ENCODE results near the gene CREBRF.

Gene CREBRF

DNA sequence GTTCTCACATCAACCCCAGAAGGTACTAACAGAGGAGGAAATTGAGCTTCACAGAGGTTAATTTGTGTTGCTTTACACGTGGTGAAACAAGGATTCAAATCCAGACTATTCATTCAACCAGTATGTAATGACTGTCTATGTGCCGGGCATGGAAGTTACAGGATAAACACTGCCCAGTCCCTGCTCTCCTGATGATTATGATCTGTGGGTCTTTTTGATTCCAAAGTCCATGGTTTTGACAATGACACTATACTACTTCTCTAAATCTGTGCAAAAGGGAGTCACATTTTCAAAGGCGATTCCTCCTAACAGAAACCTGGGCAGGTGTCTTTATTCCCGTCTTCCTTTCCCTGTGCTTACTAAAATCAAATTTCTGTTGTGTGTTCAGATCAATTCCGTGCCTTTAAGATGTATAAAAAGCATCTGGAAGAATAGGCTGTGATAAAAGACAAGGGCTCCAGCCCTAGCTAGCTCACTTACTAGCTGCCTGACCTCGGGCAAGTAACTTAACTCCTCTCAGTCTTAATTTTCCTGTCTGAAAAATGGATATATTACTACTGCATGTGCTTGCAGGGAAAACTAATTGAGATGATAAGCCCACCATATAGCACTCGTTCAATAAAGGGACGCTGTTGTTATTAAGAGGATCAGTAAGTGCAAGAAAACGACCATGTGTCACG is 970 bp upstream of the CREBRF start:
- TF ChIP-seq GATA2 (IDR thresholded peaks at IDR 0.05; ENCODE audit: low read depth, low read length) (no peak), GATA3 (IDR thresholded peaks at IDR 0.05; ENCODE audit: low read depth, low read length) (no peak)

DNA sequence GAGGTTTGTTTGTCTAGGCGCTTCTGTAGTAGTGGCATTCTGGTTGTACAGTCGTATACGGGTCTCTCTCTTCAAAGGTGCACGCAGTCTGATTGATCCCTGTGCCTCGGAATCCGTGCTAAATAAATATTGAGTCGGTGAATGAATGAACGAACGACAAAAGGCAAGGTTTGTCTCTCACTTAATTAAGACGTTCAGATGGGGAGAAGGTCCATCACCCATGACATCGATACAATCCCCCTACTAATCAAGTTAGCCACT is 500 bp upstream of the CREBRF start:
- TF ChIP-seq GATA3 (IDR thresholded peaks at IDR 0.05; ENCODE audit: low read depth, low read length) (no peak), GATA2 (IDR thresholded peaks at IDR 0.05; ENCODE audit: low read depth, low read length) (no peak)

DNA sequence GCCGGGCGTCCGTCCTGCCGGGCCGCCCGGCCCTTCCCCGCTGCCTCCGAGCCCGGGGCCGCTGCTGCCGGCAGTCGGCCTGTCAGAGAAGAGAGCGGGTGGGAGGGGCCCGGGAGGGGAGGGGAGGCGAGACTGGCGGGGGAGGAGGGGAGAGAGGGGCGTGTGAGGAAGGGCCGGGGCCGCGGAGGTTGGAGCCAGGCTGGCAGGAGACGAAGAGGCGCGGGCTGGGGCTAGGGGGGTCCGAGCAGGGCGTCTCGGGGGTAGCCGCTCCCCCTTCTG is 570 bp downstream of the CREBRF start:
- TF ChIP-seq GATA2 (IDR thresholded peaks at IDR 0.05; ENCODE audit: low read depth, low read length): no peak
- no peak for TF ChIP-seq GATA3 (IDR thresholded peaks at IDR 0.05; ENCODE audit: low read depth, low read length)

DNA sequence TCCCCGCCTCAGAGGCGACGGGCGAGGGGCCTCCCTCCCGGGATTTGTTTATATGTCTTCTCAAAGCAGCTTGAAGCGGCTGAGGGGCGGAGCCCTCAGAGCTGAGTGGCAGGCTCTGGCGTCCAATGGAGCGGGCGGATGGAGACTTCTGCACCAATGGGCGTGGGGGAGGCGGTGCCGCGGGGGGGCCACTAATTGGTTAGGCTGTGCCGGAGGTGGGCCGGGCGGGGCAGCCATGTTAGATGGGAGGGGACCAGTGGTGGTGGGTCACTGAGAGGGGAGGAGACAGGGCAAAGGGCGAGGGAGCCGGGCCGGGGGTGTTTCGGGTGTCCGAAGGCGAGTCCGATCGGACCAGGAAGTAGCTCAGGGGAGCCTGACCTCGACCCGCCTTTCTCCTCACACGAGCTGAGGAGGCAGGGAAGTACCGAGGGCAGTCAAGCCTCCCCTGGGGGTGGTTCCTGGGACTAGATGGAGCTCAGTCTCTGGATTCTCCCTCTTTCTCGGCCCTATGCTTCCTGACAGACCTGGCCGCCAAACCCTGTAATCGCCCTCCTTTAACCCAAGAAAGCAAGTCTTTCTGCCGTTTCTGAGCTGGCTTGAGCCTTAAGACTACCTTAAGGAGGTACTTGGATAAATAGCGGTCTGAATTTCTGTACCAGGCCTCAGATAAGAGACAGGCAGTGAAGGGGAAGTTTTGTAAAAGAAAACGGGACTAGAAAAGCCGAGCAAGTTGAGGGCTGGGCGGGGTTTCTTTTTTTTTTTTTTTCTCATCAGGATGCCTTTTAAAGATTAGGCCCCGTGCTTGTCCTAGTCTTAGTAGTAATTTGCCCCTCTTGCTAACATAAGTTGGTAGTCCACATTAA is 1.1 kb downstream of the CREBRF start:
- TF ChIP-seq GATA2 (IDR thresholded peaks at IDR 0.05; ENCODE audit: low read depth, low read length) (no peak), GATA3 (IDR thresholded peaks at IDR 0.05; ENCODE audit: low read depth, low read length) (no peak)

DNA sequence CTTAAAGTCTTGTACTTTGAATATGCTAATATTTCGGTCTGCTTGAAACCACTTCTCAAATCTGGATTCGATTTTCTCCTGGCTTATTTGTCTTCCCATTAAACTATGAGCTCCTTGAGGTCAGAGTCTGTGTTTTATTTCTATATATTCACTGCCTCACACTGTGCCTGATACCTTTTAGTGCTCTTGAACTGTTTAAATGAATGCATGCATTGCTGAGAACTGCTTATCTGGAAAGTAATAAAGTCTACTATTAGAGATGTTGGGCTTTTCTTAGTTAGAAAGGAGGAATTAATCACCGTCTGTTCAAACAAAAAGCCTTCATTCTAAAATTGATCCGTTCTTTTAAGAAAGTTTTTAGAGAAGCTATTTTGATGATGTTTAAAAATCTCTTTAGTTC is 6.0 kb downstream of the CREBRF start:
- TF ChIP-seq GATA3 (IDR thresholded peaks at IDR 0.05; ENCODE audit: low read depth, low read length) (no peak), GATA2 (IDR thresholded peaks at IDR 0.05; ENCODE audit: low read depth, low read length) (no peak)

DNA sequence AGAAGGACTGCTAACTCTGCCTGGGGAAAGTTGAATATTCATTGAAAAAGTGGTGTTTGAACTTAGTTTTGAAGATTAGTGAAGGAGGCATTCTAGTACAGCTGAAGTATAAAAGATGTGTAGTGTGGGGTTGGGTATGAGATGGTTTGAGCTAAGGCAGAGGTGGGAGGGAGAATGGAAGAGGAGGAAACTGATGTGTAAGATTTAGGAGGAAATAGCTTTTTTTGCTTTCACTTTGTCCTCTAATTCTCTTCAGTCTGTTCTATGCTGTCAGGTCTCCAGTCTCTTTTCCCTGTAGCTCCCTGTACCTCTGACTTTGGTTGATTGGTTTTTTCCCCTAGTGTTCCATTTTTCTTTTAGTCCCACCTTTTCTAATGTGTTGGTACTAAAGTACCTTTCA is 9.0 kb downstream of the CREBRF start:
- TF ChIP-seq GATA2 (IDR thresholded peaks at IDR 0.05; ENCODE audit: low read depth, low read length): no peak
- TF ChIP-seq GATA3 (IDR thresholded peaks at IDR 0.05; ENCODE audit: low read depth, low read length): no peak

DNA sequence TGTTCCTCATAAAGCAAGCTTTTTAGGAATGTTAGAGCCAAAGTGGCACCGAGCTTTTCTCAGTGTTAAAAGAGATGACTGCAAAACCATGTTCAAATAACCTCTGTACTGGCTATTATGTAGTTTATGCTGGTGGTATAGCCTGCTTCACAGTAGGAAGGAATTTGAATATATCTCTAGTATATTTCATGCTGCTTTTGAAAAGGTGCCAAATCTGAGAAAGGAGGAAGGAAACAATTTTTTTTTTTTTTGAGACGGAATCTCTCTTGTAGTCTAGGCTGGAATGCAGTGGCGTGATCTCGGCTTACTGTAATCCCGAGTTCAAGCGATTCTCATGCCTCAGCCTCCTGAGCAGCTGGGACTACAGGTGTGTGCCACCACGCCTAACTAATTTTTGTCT is 13.5 kb downstream of the CREBRF start:
- TF ChIP-seq GATA2 (IDR thresholded peaks at IDR 0.05; ENCODE audit: low read depth, low read length) (no peak), GATA3 (IDR thresholded peaks at IDR 0.05; ENCODE audit: low read depth, low read length) (no peak)

DNA sequence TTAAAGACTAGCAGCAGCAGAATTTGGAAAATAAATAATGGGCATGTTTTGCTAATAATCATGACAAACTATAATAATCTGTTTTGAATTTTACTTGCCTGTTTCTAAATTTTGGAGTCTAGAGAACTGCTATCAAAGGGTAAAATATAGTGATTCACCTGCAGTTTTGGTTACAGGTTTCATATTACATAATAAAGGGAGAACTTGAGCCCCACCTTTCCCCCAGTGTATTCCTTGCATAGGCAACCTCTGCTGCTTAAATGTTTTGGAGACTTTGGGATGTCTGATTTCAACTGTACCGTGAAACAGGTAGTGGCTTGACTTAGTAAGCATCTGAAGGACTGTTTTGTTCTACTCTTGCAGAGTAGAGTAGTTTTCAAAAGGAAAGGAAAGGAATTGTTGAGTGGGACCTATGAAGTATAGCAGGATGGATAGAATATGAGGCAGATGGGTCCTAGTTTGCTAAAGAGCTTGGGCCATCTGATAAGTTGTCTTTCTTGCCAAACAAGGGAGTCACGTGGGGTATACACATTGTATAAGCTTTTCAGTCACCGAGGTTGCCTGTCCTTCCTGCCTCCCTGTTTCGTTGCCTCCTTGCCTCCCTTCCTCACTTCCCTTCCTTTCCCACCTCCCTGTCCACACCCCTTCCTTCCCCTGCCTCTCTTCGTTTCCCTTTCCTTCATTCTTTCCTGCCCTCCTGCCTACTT is 19.1 kb downstream of the CREBRF start:
- TF ChIP-seq GATA3 (IDR thresholded peaks at IDR 0.05; ENCODE audit: low read depth, low read length) (no peak), GATA2 (IDR thresholded peaks at IDR 0.05; ENCODE audit: low read depth, low read length) (no peak)

DNA sequence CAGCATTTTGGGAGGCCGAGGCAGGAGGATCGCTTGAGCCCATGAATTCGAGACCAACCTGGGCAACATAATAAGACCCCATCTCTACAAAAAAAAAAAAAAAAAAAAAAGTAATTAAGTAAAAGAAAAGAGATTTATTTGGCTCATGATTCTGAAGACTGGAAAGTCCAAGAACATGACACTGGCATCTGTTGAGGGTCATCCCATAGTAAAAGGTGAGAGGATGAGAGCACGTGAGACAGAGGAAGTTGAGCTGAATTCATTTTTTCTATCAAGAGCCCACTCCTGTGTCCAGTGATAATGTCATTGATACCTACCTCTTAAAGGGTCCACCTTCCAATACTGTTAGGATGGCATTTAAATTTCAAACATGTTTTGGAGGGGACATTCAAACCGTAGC is 19.8 kb downstream of the CREBRF start:
- TF ChIP-seq GATA2 (IDR thresholded peaks at IDR 0.05; ENCODE audit: low read depth, low read length) (no peak), GATA3 (IDR thresholded peaks at IDR 0.05; ENCODE audit: low read depth, low read length) (no peak)

DNA sequence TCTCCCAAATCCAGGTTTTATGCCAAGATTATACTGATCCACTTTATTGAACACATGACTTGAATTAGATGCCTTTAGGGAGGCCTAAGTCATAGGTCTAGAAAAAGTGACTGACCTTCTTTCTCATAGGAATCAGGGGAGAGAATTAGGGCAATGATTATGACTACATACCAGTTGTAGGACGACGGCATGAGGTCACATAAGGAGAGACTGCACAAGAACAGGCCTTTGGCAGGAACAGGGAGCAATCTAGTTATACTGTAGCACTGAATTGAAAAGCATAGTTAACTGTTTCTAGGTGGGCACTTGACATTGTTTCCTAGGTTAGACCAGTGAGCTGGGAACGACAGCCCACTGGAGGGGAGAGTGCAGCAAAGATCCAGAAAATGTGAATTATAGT is 22.7 kb downstream of the CREBRF start:
- TF ChIP-seq GATA3 (IDR thresholded peaks at IDR 0.05; ENCODE audit: low read depth, low read length) (no peak), GATA2 (IDR thresholded peaks at IDR 0.05; ENCODE audit: low read depth, low read length) (no peak)

DNA sequence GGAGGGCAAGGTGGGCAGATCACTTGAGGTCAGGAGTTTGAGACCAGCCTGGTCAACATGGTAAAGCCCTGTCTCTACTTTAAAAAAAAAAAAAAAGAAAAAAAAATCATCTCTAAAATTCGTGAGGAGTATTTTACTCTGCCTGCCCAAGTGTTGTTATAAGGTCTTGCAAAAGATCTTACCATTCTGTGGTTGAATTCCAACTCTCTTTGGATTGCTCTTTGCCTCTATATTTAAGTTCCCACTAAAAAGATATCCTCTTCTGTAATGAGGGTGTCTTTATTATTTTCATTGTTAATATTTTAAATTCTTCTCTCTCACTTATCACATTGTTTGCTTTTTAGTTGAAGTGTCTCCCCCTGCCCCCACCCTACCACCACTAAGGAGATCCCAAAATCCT is 33.4 kb downstream of the CREBRF start:
- TF ChIP-seq GATA3 (IDR thresholded peaks at IDR 0.05; ENCODE audit: low read depth, low read length) (no peak), GATA2 (IDR thresholded peaks at IDR 0.05; ENCODE audit: low read depth, low read length) (no peak)

DNA sequence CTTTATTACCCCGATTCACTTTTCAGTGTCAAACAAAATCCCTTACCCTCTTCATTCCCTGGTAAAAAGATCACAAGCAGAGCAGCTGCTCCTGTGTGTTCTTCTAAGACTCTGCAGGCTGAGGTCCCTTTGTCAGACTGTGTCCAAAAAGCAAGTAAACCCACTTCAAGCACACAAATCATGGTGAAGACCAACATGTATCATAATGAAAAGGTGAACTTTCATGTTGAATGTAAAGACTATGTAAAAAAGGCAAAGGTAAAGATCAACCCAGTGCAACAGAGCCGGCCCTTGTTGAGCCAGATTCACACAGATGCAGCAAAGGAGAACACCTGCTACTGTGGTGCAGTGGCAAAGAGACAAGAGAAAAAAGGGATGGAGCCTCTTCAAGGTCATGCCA is 34.5 kb downstream of the CREBRF start:
- TF ChIP-seq GATA2 (IDR thresholded peaks at IDR 0.05; ENCODE audit: low read depth, low read length) (no peak), GATA3 (IDR thresholded peaks at IDR 0.05; ENCODE audit: low read depth, low read length) (no peak)

DNA sequence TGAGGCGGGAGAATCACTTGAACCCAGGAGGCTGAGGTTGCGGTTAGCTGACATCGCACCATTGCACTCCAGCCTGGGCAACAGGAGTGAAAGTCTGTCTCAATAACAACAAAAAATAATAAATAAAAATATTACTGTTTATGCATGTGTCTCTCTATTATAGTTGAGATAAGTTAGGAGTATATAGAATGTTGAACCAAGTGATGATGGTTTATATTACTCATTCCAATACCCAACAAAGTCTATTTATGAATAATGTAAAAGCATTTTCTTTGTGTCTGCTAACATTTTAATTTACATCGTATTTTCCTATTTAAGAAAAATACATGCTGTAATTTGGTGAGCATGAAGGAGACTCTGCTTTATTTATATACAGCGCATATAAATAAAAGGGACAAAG is 35.8 kb downstream of the CREBRF start:
- TF ChIP-seq GATA2 (IDR thresholded peaks at IDR 0.05; ENCODE audit: low read depth, low read length) (no peak), GATA3 (IDR thresholded peaks at IDR 0.05; ENCODE audit: low read depth, low read length) (no peak)

DNA sequence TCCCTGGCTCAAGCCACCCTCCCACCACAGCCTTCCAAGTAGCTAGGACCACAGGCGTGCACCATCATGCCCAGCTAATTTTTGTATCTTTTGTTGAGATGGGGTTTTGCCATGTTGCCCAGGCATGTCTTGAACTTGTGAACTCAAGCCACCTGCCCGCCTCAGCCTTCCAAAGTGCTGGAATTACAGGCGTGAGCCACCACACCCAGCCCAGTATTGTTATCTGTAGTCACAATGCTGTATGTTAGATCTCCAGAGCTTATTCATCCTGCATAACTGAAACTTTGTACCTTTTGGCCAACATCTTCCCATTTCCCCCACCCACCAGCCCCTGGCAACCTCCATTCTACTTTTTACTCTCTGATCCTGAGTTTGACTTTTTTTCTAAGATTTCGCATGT is 37.5 kb downstream of the CREBRF start:
- TF ChIP-seq GATA3 (IDR thresholded peaks at IDR 0.05; ENCODE audit: low read depth, low read length) (no peak), GATA2 (IDR thresholded peaks at IDR 0.05; ENCODE audit: low read depth, low read length) (no peak)
